Measurements from ENCODE around the gene GAK. TPM values are rescaled to one million over a fixed set of nuclear protein-coding genes. Genes with fewer than 3 reads are reported as not detected.

The GAK gene
- total RNA-seq, 4 donors from 2014 or later, result 64.8 to 73.9 (median 70.6) TPM

GRCh38 chr4:835148-836002, 96.7 kb downstream of the GAK start:
- WGBS, result 88% methylated on average over 21 of the region's 46 CpGs
- Histone ChIP-seq H3K4me1 (peaks cover 0 to 4% (median 0%) of the 10 kb centered on the region in 4 donors), H3K9me3 (peaks cover 0 to 43% (median 34%) of the 10 kb centered on the region in 4 donors)

DNA sequence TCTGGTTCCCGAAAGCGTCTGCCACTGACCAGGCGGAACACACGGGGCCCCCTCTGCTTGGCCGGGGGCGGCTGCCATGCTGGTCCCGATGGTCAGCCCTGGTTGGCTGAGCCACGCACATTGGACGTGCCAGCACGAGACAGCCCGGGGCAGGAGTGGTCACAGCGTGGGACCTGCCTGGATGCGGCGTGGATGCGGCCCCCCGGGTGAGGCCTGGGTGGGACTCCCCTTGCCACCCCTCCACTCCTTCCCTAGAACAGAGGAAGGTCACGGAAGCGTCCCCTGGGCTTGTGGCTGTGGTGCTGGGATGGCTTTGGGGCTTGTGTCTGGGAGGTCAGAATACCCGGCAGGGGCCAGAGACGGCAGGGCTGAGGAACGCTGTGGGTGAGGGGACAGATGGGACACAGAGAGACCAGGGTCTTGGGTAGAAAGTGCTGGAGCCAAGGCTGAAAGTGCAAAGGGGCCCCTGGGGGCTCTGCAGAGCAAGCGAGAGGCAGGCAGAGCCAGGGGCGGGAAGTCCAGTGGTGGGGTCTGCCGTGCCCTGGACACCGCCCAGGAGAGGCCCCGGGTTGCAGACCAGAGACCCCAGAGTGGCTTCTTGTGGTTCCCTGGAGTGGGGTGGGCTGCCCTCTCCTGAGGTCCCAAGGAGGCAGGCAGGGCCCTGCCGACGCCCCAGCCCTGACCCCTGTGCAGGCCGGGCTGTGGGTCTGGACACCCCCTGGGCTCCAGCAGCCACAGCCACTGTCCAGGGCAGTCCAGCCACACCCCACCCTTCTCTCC, 97.6 kb downstream of the GAK start:
- peaks cover 0 to 4% (median 0%) of the 10 kb centered on the region in 4 donors for H3K4me1 ChIP-seq
- intact Hi-C loops (cut with DNase I), result no loop called here
- H3K27ac ChIP-seq (replicated peaks in 1 of 4), result no peak overlapping the region
- H3K36me3 ChIP-seq, result no peaks in the 10 kb centered on the region
- H3K27me3 ChIP-seq, result peaks cover 0 to 41% (median 4%) of the 10 kb centered on the region in 4 donors
- peaks cover 0 to 43% (median 34%) of the 10 kb centered on the region in 4 donors for H3K9me3 ChIP-seq
- TF ChIP-seq POLR2AphosphoS5 (IDR thresholded peaks at IDR 0.05) (no peak), EP300 (IDR thresholded peaks at IDR 0.05) (no peak), POLR2A (IDR thresholded peaks at IDR 0.05; ENCODE audit: low read depth) (no peak), CTCF (IDR thresholded peaks at IDR 0.05) (no peak)
- no peak for DNase-seq (ENCODE audit: extremely low spot score)
- no peak overlapping the region for H3K4me3 ChIP-seq
- 84% methylated on average over 26 of the region's 29 CpGs for WGBS

More at GRCh38 chr4:835148-836002, 96.7 kb downstream of the GAK start:
- H3K36me3 ChIP-seq, result no peaks in the 10 kb centered on the region
- intact Hi-C loops (cut with DNase I), result no loop called here
- no peak overlapping the region for H3K4me3 ChIP-seq
- TF ChIP-seq POLR2AphosphoS5 (IDR thresholded peaks at IDR 0.05) (no peak), CTCF (IDR thresholded peaks at IDR 0.05) (no peak), EP300 (IDR thresholded peaks at IDR 0.05) (no peak), POLR2A (IDR thresholded peaks at IDR 0.05; ENCODE audit: low read depth) (no peak)
- H3K27ac ChIP-seq (replicated peaks in 1 of 4), result no peak overlapping the region
- DNase-seq (ENCODE audit: extremely low spot score), result no peak
- peaks cover 0 to 33% (median 1%) of the 10 kb centered on the region in 4 donors for H3K27me3 ChIP-seq

DNA sequence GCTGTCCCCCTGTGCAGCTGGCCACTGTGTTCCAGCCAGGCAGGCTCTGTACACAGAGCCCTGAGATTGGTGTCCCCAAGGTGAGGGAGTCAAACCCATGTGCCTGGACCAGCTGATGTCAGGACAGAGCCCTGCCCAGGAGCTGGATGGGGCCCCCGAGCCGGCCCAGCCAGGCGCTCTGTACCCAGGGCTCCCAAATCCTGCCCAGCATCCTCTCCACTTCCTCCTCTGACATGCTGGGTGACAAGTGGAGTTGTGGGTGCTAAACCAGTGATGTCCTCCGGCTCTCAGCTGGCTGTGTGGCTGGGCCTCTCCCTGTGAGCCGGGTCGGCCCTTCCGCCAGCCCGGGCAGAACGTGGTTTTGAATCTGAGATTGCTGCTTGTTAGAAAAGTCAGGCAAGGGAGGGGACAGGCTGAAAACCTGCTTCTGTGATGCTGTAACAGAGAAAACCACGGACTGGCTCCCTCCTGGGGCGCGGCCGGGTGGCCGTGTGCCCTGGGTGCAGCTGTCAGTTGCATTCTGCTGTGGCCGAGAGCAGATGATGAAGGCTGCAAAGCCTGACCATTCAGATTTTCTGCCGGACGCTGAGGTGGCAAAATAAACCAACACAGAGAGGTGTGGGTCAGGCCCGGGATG, 98.3 kb downstream of the GAK start:
- no peak for DNase-seq (ENCODE audit: extremely low spot score)
- H3K36me3 ChIP-seq, result no peaks in the 10 kb centered on the region
- H3K4me3 ChIP-seq, result no peak overlapping the region
- H3K4me1 ChIP-seq, result peaks cover 0 to 4% (median 0%) of the 10 kb centered on the region in 4 donors
- no peak overlapping the region for H3K27ac ChIP-seq (replicated peaks in 1 of 4)
- H3K27me3 ChIP-seq, result peaks cover 0 to 48% (median 8%) of the 10 kb centered on the region in 4 donors
- WGBS, result 76% methylated on average over 15 of the region's 18 CpGs
- peaks cover 0 to 43% (median 31%) of the 10 kb centered on the region in 4 donors for H3K9me3 ChIP-seq
- intact Hi-C loops (cut with DNase I), result no loop called here
- TF ChIP-seq POLR2AphosphoS5 (IDR thresholded peaks at IDR 0.05) (no peak), POLR2A (IDR thresholded peaks at IDR 0.05; ENCODE audit: low read depth) (no peak), CTCF (IDR thresholded peaks at IDR 0.05) (no peak), EP300 (IDR thresholded peaks at IDR 0.05) (no peak)

DNA sequence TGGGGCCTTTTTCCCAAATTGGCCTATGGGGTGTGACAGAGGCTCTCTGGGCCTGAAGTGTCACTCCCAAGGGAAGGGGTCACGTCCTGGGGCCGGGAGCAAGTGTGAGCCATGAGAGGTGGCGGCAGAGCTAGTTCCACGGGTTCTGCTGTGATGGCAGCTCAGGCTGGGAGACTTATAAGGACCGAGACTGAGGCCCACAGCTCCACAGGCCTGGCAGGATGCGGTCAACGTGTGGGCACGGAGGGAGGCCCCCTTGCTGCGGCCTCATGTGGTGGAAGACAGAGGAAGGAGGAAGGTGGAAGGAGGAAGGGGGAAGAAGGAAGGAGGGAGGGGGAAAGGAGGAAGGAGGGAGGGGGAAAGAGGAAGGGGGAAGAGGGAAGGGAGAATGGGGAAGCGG, 99.0 kb downstream of the GAK start:
- 57% methylated on average over 10 of the region's 10 CpGs for whole genome bisulfite sequencing
- H3K27ac ChIP-seq (replicated peaks in 1 of 4), result no peak overlapping the region
- peaks cover 0 to 55% (median 11%) of the 10 kb centered on the region in 4 donors for H3K27me3 ChIP-seq
- H3K36me3 ChIP-seq, result no peaks in the 10 kb centered on the region
- no peak for TF ChIP-seq POLR2A (IDR thresholded peaks at IDR 0.05; ENCODE audit: low read depth)
- TF ChIP-seq EP300 (IDR thresholded peaks at IDR 0.05), result no peak
- TF ChIP-seq POLR2AphosphoS5 (IDR thresholded peaks at IDR 0.05), result no peak
- peaks cover 0 to 39% (median 26%) of the 10 kb centered on the region in 4 donors for H3K9me3 ChIP-seq
- intact Hi-C loops (cut with DNase I), result no loop called here
- no peak for DNase-seq (ENCODE audit: extremely low spot score)
- H3K4me3 ChIP-seq, result no peak overlapping the region
- peaks cover 0 to 4% (median 0%) of the 10 kb centered on the region in 4 donors for H3K4me1 ChIP-seq

All from esophagus muscularis mucosa (tissue), 4 donors.